Effector CD4-positive, alpha-beta T cell (primary cell): ENCODE measurements around the gene CASP2.
"Not testable (repeated sequence)": the region's sequence is repeated elsewhere in the genome, so short reads cannot be mapped to it uniquely, and the experiment has no call there.

Experiments used
- DNase-seq: peaks from one replicate; pipeline ENCODE4 v3.0.0-alpha.2; 2020
- total RNA-seq: gene quantifications from one replicate; lab custom pipeline; 2026; lab: John Stamatoyannopoulos, UW

The CASP2 gene
- total RNA-seq = 73.5 reads per million, percentile 76 among the genes with 10 or more reads in this experiment

- DNase-seq = peak; percentile 97
These were observed at the start of gene CASP2 for GRCh38 chr7:143287935-143288826. Gene CASP2, plus strand, starts transcription at chr7:143288351. Its CDS starts 105 bp downstream, at chr7:143288456.

GRCh38 chr7:143239813-143240212, 48.3 kb upstream of the CASP2 start:
- no peak for DNase-seq

- DNase-seq = peak; percentile 59
These were observed 47.6 kb upstream of the CASP2 start for GRCh38 chr7:143240291-143241168.

GRCh38 chr7:143242306-143242705, 45.8 kb upstream of the CASP2 start:
- no peak for DNase-seq

- no peak for DNase-seq
These were observed 45.0 kb upstream of the CASP2 start for GRCh38 chr7:143243111-143243510.

GRCh38 chr7:143243614-143244013, 44.5 kb upstream of the CASP2 start:
- DNase-seq = no peak

- no peak for DNase-seq
These were observed 43.8 kb upstream of the CASP2 start for GRCh38 chr7:143244321-143244720.

GRCh38 chr7:143245123-143245522, 43.0 kb upstream of the CASP2 start:
- no peak for DNase-seq

GRCh38 chr7:143247372-143247771, 40.8 kb upstream of the CASP2 start:
- DNase-seq = no peak

GRCh38 chr7:143248761-143249354, 39.3 kb upstream of the CASP2 start:
- no peak for DNase-seq

- DNase-seq = no peak
These were observed 38.0 kb upstream of the CASP2 start for GRCh38 chr7:143250199-143250598.

- DNase-seq = no peak
These were observed 37.3 kb upstream of the CASP2 start for GRCh38 chr7:143250822-143251221.

GRCh38 chr7:143252006-143252405, 36.1 kb upstream of the CASP2 start:
- no peak for DNase-seq

- no peak for DNase-seq
These were observed 32.6 kb upstream of the CASP2 start for GRCh38 chr7:143255564-143255963.

- no peak for DNase-seq
These were observed 31.8 kb upstream of the CASP2 start for GRCh38 chr7:143256325-143256724.

GRCh38 chr7:143256932-143257331, 31.2 kb upstream of the CASP2 start:
- no peak for DNase-seq

- no peak for DNase-seq
These were observed 30.6 kb upstream of the CASP2 start for GRCh38 chr7:143257501-143257900.

- DNase-seq = no peak
These were observed 29.3 kb upstream of the CASP2 start for GRCh38 chr7:143258831-143259230.

GRCh38 chr7:143259765-143260164, 28.4 kb upstream of the CASP2 start:
- DNase-seq = no peak

- no peak for DNase-seq
These were observed 26.2 kb upstream of the CASP2 start for GRCh38 chr7:143261901-143262300.

GRCh38 chr7:143263266-143264195, 24.6 kb upstream of the CASP2 start, which contains the start of gene GSTK1:
Gene GSTK1, plus strand, starts transcription at chr7:143263441. Its CDS starts 73 bp downstream, at chr7:143263514.
- DNase-seq = peak; percentile 69

- not testable (repeated sequence) for DNase-seq
These were observed 24.0 kb upstream of the CASP2 start for GRCh38 chr7:143264196-143264568.
